ENCODE measurements around the gene FHOD3. TPM values are rescaled to one million over a fixed set of nuclear protein-coding genes. Genes with fewer than 3 reads are reported as not detected.

FHOD3 gene
- total and polyA plus RNA-seq, 2 of the 8 experiments (the other 6 are each of a cell fraction or from before 2014, with no cell fraction given), result 9.7 to 10.5 TPM

- no peak for TF ChIP-seq GTF2F1 (IDR thresholded peaks at IDR 0.05; ENCODE audit: borderline replicate concordance, low read depth, low read length)
- TF ChIP-seq TEAD4 (IDR thresholded peaks at IDR 0.05; ENCODE audit: low read depth, low read length), result no peak
- no peak for TF ChIP-seq ZNF274 (IDR thresholded peaks at IDR 0.05; ENCODE audit: borderline replicate concordance, extremely low read depth, low read length)
- TF ChIP-seq JUN (IDR thresholded peaks at IDR 0.05; ENCODE audit: low read depth, low read length), result no peak
- no peak for TF ChIP-seq CEBPB (IDR thresholded peaks at IDR 0.05; ENCODE audit: low read depth, low read length)
- TF ChIP-seq SUZ12 (IDR thresholded peaks at IDR 0.05; ENCODE audit: low read length), result no peak
- TF ChIP-seq BACH1 (IDR thresholded peaks at IDR 0.05; ENCODE audit: low read length), result no peak
- no peak for TF ChIP-seq RFX5 (IDR thresholded peaks at IDR 0.05; ENCODE audit: borderline replicate concordance, low read depth, low read length)
Measured at GRCh38 chr18:36558234-36558633, 260.7 kb downstream of the FHOD3 start (continued).
